Measurements from ENCODE around the gene CD177. TPM values are rescaled to one million over a fixed set of nuclear protein-coding genes. Genes with fewer than 3 reads are reported as not detected.
"Not testable (repeated sequence)": the region's sequence is repeated elsewhere in the genome, so short reads cannot be mapped to it uniquely, and the experiment has no call there.

CD177 gene
- total RNA-seq, 4 donors from 2014 or later = 0.31 to 2.6 (median 1.5) TPM

- no peak overlapping the region for H3K27ac ChIP-seq
- H3K36me3 ChIP-seq = no peaks in the 10 kb centered on the region
- H3K4me1 ChIP-seq = no peaks in the 10 kb centered on the region
- WGBS = 73% methylated on average over 8 of the region's 8 CpGs
- H3K4me3 ChIP-seq = no peak overlapping the region
- TF ChIP-seq POLR2A (IDR thresholded peaks at IDR 0.05) (no peak), CTCF (IDR thresholded peaks at IDR 0.05) (no peak), EP300 (IDR thresholded peaks at IDR 0.05) (no peak), POLR2AphosphoS5 (IDR thresholded peaks at IDR 0.05) (no peak)
- DNase-seq (ENCODE audit: low spot score in 2 of 2) = no peak
- no peaks in the 10 kb centered on the region for H3K27me3 ChIP-seq
- H3K9me3 ChIP-seq = no peaks in the 10 kb centered on the region
Observed at GRCh38 chr19:43371909-43372308, 18.4 kb downstream of the CD177 start.

- WGBS = 63% methylated on average over 5 of the region's 7 CpGs
- no peak overlapping the region for H3K4me3 ChIP-seq
- no peak for TF ChIP-seq CTCF (IDR thresholded peaks at IDR 0.05)
- TF ChIP-seq POLR2A (IDR thresholded peaks at IDR 0.05) = no peak
- no peak for TF ChIP-seq EP300 (IDR thresholded peaks at IDR 0.05)
- H3K27ac ChIP-seq = no peak overlapping the region
- H3K36me3 ChIP-seq = no peaks in the 10 kb centered on the region
- no peaks in the 10 kb centered on the region for H3K9me3 ChIP-seq
- no peaks in the 10 kb centered on the region for H3K4me1 ChIP-seq
- H3K27me3 ChIP-seq = no peaks in the 10 kb centered on the region
- DNase-seq (ENCODE audit: low spot score in 2 of 2) = no peak
Observed at GRCh38 chr19:43372462-43372861, 19.0 kb downstream of the CD177 start.

- not testable (repeated sequence) for H3K9me3 ChIP-seq; H3K4me1 ChIP-seq; H3K36me3 ChIP-seq; DNase-seq (ENCODE audit: low spot score in 2 of 2); H3K4me3 ChIP-seq; H3K27ac ChIP-seq; H3K27me3 ChIP-seq
- no CpG with 5 or more reads among the region's 3 CpGs for whole genome bisulfite sequencing
Observed at GRCh38 chr19:43377624-43378023, 24.1 kb downstream of the CD177 start.

GRCh38 chr19:43380008-43380407 lies 26.5 kb downstream of the CD177 start:
- TF ChIP-seq POLR2A (IDR thresholded peaks at IDR 0.05) (no peak), EP300 (IDR thresholded peaks at IDR 0.05) (no peak), POLR2AphosphoS5 (IDR thresholded peaks at IDR 0.05) (no peak), CTCF (IDR thresholded peaks at IDR 0.05) (no peak)

GRCh38 chr19:43380771-43381386 lies 27.4 kb downstream of the CD177 start:
- Histone ChIP-seq H3K9me3 (no peaks in the 10 kb centered on the region), H3K27me3 (no peaks in the 10 kb centered on the region), H3K27ac (no peak overlapping the region), H3K4me3 (no peak overlapping the region), H3K4me1 (peaks cover 7% of the 10 kb centered on the region), H3K36me3 (no peaks in the 10 kb centered on the region)
- TF ChIP-seq POLR2A (IDR thresholded peaks at IDR 0.05) (no peak), POLR2AphosphoS5 (IDR thresholded peaks at IDR 0.05) (no peak), CTCF (IDR thresholded peaks at IDR 0.05) (no peak), EP300 (IDR thresholded peaks at IDR 0.05) (no peak)
- DNase-seq (ENCODE audit: low spot score in 2 of 2) = peak in 1 of 2 donors; percentile 28
- WGBS = 31% methylated on average over 4 of the region's 4 CpGs

More at GRCh38 chr19:43380008-43380407, 26.5 kb downstream of the CD177 start:
- peaks cover 7% of the 10 kb centered on the region for H3K4me1 ChIP-seq
- H3K27me3 ChIP-seq = no peaks in the 10 kb centered on the region
- no peak overlapping the region for H3K4me3 ChIP-seq
- 37% methylated on average over 14 of the region's 14 CpGs for WGBS
- H3K9me3 ChIP-seq = no peaks in the 10 kb centered on the region
- no peaks in the 10 kb centered on the region for H3K36me3 ChIP-seq
- DNase-seq (ENCODE audit: low spot score in 2 of 2) = peak in 1 of 2 donors; percentile 69
- no peak overlapping the region for H3K27ac ChIP-seq

- not testable (repeated sequence) for H3K36me3 ChIP-seq, H3K4me3 ChIP-seq, H3K27me3 ChIP-seq, H3K4me1 ChIP-seq, H3K27ac ChIP-seq, H3K9me3 ChIP-seq
- DNase-seq (ENCODE audit: low spot score in 2 of 2) = peak in 1 of 2 donors; percentile 1
- WGBS = 71% methylated on average over 10 of the region's 12 CpGs
Observed at GRCh38 chr19:43382586-43383216, 29.2 kb downstream of the CD177 start.

- not testable (repeated sequence) for H3K36me3 ChIP-seq, H3K27me3 ChIP-seq, H3K27ac ChIP-seq, H3K9me3 ChIP-seq, H3K4me1 ChIP-seq, H3K4me3 ChIP-seq
- 47% methylated on average over 7 of the region's 7 CpGs for WGBS
- peak in 1 of 2 donors; percentile 7 for DNase-seq (ENCODE audit: low spot score in 2 of 2)
Observed at GRCh38 chr19:43383254-43383653, 29.8 kb downstream of the CD177 start.

GRCh38 chr19:43383759-43384158 lies 30.3 kb downstream of the CD177 start:
- H3K27me3 ChIP-seq, H3K36me3 ChIP-seq: not testable (repeated sequence)
- WGBS = 16% methylated on average over 3 of the region's 3 CpGs

GRCh38 chr19:43390903-43391551 lies 37.5 kb downstream of the CD177 start:
- H3K4me1 ChIP-seq; DNase-seq (ENCODE audit: low spot score in 2 of 2); H3K9me3 ChIP-seq; H3K27ac ChIP-seq; H3K4me3 ChIP-seq; H3K36me3 ChIP-seq: not testable (repeated sequence)
- peaks cover 18% of the 10 kb centered on the region for H3K27me3 ChIP-seq
- whole genome bisulfite sequencing = 82% methylated on average over 11 of the region's 11 CpGs

More at GRCh38 chr19:43383759-43384158, 30.3 kb downstream of the CD177 start:
- DNase-seq (ENCODE audit: low spot score in 2 of 2); H3K27ac ChIP-seq; H3K4me3 ChIP-seq; H3K4me1 ChIP-seq; H3K9me3 ChIP-seq: not testable (repeated sequence)
